Hematopoietic multipotent progenitor cell treated with erythropoietin and hydrocortisone succinate and interleukin-3 and kit ligand, for 15 days (in vitro differentiated cells): ENCODE data around the gene SLC35G2.
"Not testable (repeated sequence)": the region's sequence is repeated elsewhere in the genome, so short reads cannot be mapped to it uniquely, and the experiment has no call there.

Experiments used
- DNase-seq: peaks from one replicate; pipeline ENCODE4 v3.0.0-alpha.2; 2015; ENCODE audit warnings: low spot score

Gene SLC35G2

GRCh38 chr3:136885357-136886213 is 66.7 kb downstream of the SLC35G2 start:
- DNase-seq = no peak

GRCh38 chr3:136889947-136890346 is 71.0 kb downstream of the SLC35G2 start:
- DNase-seq = no peak

DNA sequence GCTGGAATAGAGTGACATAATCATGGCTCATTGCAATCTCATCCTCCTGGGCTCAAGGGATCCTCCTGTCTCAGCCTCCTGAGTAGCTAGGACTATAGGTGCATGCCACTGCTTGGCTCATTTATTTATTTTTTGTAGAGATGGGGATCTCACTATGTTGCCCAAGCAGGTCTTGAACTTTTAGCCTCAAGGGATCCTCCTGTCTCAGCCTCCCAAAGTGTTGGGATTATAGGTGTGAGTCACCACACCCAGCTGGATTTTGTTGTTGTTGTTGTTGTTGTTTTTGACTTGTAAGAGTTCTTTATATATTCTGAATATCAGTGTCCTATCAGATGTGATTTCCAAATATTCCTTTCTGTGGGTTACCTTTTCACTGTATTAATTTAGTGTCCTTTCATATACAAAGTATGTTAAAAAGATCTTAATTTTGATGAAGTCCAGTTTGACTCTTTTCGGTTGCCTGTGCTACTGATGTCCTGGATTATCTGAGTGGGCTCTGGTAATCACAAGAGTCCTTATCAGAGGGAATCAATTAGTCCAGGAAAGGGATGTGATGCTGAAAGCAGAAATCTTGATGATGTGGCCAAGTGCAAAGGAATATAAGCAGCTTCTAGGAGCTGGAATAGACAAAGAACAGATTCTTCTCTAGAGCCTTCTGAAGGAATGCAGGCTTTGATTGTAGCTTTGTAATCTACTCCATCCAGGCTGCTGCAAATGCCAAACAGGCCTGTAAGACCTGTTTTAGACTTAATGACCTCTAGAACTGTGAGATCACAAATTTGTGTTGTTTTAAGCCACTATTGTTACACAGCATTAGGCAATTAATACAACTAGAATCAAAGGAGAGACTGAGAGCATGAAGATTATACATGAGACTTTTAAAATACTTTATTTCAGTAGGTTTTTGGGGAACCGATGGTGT is 73.3 kb downstream of the SLC35G2 start:
- no peak for DNase-seq

DNA sequence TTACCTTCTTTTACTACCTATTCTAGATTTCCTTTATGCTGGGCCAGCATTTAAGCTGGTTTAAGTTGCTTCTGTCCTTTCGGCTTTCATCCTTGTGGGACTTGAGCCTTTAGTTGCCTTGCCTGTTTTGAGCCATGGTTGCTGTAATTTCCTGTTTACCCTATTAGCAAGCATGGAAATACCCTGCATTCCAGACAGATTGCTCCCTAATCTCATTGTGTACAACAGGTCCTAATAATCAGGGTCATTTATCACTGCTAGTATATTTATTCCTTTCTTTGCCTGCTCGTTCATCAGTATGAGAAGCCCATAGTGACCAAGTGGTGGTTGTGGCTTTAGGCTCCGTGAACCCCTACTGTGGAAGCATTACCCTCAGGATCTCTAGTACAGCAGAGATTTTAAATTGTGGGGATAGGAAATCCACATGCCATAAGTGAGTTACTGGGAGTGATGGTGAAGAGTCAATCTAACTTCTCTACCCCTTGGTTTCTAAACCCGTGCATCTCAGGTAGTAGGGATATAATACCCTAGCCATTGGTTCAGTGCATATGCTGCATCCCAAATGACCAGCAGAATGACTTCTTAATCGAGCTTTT is 75.0 kb downstream of the SLC35G2 start:
- no peak for DNase-seq

DNA sequence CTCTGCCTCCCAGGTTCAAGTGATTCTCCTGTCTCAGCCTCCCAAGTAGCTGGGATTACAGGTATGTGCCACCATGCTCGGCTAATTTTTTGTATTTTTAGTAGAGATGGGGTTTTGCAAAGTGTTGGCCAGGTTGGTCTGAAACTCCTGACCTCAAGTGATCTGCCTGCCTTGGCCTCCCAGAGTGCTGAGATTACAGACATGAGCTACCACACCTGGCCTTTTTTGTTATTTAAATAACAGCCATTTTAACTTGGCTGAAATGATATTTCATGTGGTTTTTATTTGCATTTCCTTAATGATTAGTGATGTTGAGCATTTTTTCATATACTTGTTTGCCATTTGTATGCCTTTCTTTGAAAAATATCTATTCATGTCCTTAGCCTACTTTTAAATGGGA is 78.2 kb downstream of the SLC35G2 start:
- DNase-seq = not testable (repeated sequence)

DNA sequence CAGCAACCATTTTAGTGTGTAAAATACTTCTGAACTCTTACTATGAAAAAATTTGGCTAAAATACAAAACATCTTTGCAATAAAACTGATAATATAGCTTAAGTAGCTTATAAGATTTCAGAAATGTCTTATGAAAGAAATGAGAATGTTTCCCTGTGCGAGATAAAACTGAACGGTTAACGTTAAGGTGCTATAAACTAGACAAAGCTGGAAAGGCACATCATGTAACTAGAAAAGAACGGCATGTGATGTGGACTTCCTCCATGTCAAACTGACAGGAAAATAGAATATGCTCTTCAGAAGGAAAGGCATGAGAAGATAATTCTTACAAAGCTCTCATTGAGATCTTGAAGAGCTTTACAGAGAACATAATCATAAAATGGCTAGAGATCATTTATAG is 79.6 kb downstream of the SLC35G2 start:
- DNase-seq = no peak

DNA sequence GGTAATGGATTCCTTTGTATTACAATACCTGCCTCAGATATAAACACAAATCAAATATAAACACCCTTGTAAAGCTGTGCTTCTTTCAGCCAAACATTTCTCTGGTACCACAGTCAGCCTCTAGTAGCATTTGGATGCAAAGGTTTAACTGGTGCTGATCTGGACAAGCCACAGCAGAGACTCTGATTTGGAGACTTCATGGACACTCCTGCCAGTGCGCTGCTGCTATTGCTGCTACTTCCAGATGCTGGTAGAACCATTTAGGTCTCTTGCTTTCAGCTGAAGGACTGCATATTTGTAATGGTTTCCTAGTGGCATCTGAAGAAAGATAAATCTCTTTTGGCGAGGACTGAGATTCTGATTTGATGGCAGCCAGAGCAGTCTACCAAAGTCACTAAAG is 80.0 kb downstream of the SLC35G2 start:
- no peak for DNase-seq

- DNase-seq = no peak
Observed at GRCh38 chr3:136899622-136900158, 80.8 kb downstream of the SLC35G2 start.

DNA sequence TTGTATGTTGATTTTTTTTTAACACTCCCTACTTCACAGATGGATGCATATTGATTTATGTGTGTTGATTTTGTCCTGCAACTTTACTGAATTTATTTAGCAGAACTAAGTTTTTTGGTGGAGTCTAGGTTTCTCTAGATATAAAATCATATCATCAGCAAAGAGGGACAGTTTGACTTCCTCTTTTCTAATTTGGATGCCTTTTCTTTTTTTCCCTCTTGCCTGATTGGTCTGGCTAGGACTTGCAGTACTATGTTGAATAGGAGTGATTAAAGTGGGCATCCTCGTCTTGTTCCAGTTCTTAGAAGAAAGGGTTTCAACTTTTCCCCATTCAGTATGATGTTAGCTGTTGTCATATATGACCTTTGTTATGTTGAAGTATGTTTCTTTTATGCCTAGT is 81.8 kb downstream of the SLC35G2 start:
- DNase-seq = not testable (repeated sequence)

DNA sequence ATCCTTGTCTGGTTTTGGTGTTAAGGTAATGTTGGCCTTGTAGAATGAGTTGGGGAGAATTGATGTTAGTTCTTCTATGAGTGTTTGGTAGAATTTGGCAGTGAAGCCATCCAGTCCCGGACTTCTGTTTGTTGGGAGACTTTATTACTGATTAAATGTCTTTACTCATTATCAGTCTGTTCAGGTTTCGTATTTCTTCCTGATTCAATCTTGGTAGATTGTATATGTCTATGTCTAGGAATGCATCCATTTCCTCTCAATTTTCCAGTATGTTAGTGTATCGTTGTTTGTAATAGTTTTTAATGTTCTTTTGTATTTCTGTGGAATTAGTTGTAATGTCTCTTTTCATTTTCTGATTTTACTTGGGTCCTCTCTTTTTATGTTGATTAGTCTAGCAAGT is 82.5 kb downstream of the SLC35G2 start:
- DNase-seq = no peak

DNA sequence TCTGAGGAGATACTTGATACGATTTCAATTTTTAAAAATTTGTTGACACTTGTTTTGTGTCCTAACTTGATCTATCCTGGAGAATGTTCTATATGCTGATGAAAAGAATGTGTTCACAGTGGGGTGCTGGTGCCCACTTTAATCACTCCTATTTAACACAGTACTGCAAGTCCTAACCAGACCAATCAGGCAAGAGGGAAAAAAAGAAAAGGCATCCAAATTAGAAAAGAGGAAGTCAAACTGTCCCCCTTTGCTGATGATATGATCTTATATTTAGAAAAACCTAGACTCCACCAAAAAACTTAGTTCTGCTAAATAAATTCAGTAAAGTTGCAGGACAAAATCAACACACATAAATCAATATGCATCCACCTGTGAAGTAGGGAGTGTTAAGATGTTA is 83.6 kb downstream of the SLC35G2 start:
- DNase-seq = not testable (repeated sequence)

- DNase-seq = no peak
Observed at GRCh38 chr3:136903899-136904298, 85.0 kb downstream of the SLC35G2 start.

DNA sequence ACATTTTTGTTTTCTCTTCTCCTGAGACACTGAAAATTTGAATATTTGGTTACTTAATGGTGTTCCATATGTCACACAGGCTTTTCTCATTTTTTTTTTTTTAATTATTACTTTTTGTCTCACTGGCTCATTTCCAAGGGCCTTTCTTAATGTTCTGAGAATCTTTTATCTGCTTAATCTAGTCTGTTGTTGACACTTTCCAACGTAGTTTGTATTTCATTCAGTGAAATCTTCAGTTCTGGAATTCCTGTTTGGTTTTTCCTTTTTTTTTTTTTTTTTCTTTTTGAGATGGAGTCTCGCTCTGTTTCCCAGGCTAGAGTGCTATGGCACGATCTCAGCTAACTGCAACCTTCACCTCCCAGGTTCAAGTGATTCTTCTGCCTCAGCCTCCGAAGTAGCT is 85.8 kb downstream of the SLC35G2 start:
- DNase-seq = no peak
